ENCODE measurements around the gene DKK1.

The DKK1 gene

GRCh38 chr10:52319926-52320325 is 5.8 kb downstream of the DKK1 start:
- Histone ChIP-seq H3K9me3 (ENCODE audit: insufficient read depth, low read length) (no peaks in the 10 kb centered on the region), H3K9ac (ENCODE audit: low read length) (no peak overlapping the region), H4K20me1 (ENCODE audit: low read depth, low read length) (no peaks in the 10 kb centered on the region), H3F3A (ENCODE audit: insufficient read depth) (no peaks in the 10 kb centered on the region), H3K4me3 (ENCODE audit: insufficient read depth, low read length, poor library complexity, severe bottlenecking) (no peak overlapping the region), H2AFZ (ENCODE audit: low read depth, low read length, severe bottlenecking) (no peak overlapping the region), H3K27me3 (ENCODE audit: low read length) (no peaks in the 10 kb centered on the region), H3K27ac (ENCODE audit: low read depth, low read length) (no peak overlapping the region), H3K36me3 (ENCODE audit: low read length) (no peaks in the 10 kb centered on the region), H3K4me2 (ENCODE audit: low read depth, low read length, poor library complexity, severe bottlenecking) (no peak overlapping the region), H3K9me2 (replicated peaks; ENCODE audit: insufficient read depth, low read length) (no peaks in the 10 kb centered on the region), H3K79me2 (ENCODE audit: insufficient read depth, low read length) (no peaks in the 10 kb centered on the region)
- no peak for TF ChIP-seq EZH2phosphoT487 (conservative IDR thresholded peaks at IDR 0.05; ENCODE audit: low read length)
- TF ChIP-seq CTCF (IDR thresholded peaks at IDR 0.05; ENCODE audit: insufficient read depth, low read length, poor library complexity, severe bottlenecking), result no peak

- H3K9ac ChIP-seq (ENCODE audit: low read length), result no peak overlapping the region
- H4K20me1 ChIP-seq (ENCODE audit: low read depth, low read length), result no peaks in the 10 kb centered on the region
- no peak overlapping the region for H3K4me3 ChIP-seq (ENCODE audit: insufficient read depth, low read length, poor library complexity, severe bottlenecking)
- H3K9me3 ChIP-seq (ENCODE audit: insufficient read depth, low read length), result no peaks in the 10 kb centered on the region
- H3K9me2 ChIP-seq (replicated peaks; ENCODE audit: insufficient read depth, low read length), result no peaks in the 10 kb centered on the region
- H3F3A ChIP-seq (ENCODE audit: insufficient read depth), result no peaks in the 10 kb centered on the region
- H3K4me2 ChIP-seq (ENCODE audit: low read depth, low read length, poor library complexity, severe bottlenecking), result no peak overlapping the region
- no peaks in the 10 kb centered on the region for H3K36me3 ChIP-seq (ENCODE audit: low read length)
- H2AFZ ChIP-seq (ENCODE audit: low read depth, low read length, severe bottlenecking), result no peak overlapping the region
- no peaks in the 10 kb centered on the region for H3K79me2 ChIP-seq (ENCODE audit: insufficient read depth, low read length)
- H3K27me3 ChIP-seq (ENCODE audit: low read length), result no peaks in the 10 kb centered on the region
- H3K27ac ChIP-seq (ENCODE audit: low read depth, low read length), result no peak overlapping the region
- TF ChIP-seq CTCF (IDR thresholded peaks at IDR 0.05; ENCODE audit: insufficient read depth, low read length, poor library complexity, severe bottlenecking), result no peak
- no peak for TF ChIP-seq EZH2phosphoT487 (conservative IDR thresholded peaks at IDR 0.05; ENCODE audit: low read length)
Observed at GRCh38 chr10:52322323-52322722, 8.2 kb downstream of the DKK1 start.

GRCh38 chr10:52322936-52323335 is 8.9 kb downstream of the DKK1 start:
- TF ChIP-seq EZH2phosphoT487 (conservative IDR thresholded peaks at IDR 0.05; ENCODE audit: low read length), result no peak
- TF ChIP-seq CTCF (IDR thresholded peaks at IDR 0.05; ENCODE audit: insufficient read depth, low read length, poor library complexity, severe bottlenecking), result no peak
- Histone ChIP-seq H3K27me3 (ENCODE audit: low read length) (no peaks in the 10 kb centered on the region), H3F3A (ENCODE audit: insufficient read depth) (no peaks in the 10 kb centered on the region), H3K9me3 (ENCODE audit: insufficient read depth, low read length) (no peaks in the 10 kb centered on the region), H3K9ac (ENCODE audit: low read length) (no peak overlapping the region), H3K9me2 (replicated peaks; ENCODE audit: insufficient read depth, low read length) (no peaks in the 10 kb centered on the region), H2AFZ (ENCODE audit: low read depth, low read length, severe bottlenecking) (no peak overlapping the region), H3K79me2 (ENCODE audit: insufficient read depth, low read length) (no peaks in the 10 kb centered on the region), H4K20me1 (ENCODE audit: low read depth, low read length) (no peaks in the 10 kb centered on the region), H3K4me3 (ENCODE audit: insufficient read depth, low read length, poor library complexity, severe bottlenecking) (no peak overlapping the region), H3K4me2 (ENCODE audit: low read depth, low read length, poor library complexity, severe bottlenecking) (no peak overlapping the region), H3K27ac (ENCODE audit: low read depth, low read length) (no peak overlapping the region), H3K36me3 (ENCODE audit: low read length) (no peaks in the 10 kb centered on the region)

All from SU-DHL-6 (cell line).